H9 (cell line): ENCODE measurements around the gene CDH4. TPM values are rescaled to one million over a fixed set of nuclear protein-coding genes. Genes with fewer than 3 reads are reported as not detected.

ENCODE experiments used
- DNase-seq: peaks from one replicate; pipeline ENCODE4 v3.0.0-alpha.2; 2017
- H2AFZ ChIP-seq: one replicate; pipeline ENCODE4 v1.6.1; 2013; ENCODE audit warnings: mild to moderate bottlenecking, low read length, control low read depth, moderate library complexity
- H2AK5ac ChIP-seq: 2 replicates; pipeline ENCODE4 v1.6.1; 2013; ENCODE audit warnings: low read length, control low read depth, mixed read lengths; ENCODE audit not compliant: insufficient read length
- H2BK120ac ChIP-seq: one replicate; pipeline ENCODE4 v1.6.1; 2013; ENCODE audit warnings: low read depth, mild to moderate bottlenecking, low read length, control low read depth, inconsistent platforms; ENCODE audit not compliant: poor library complexity, severe bottlenecking
- H2BK12ac ChIP-seq: 2 replicates; pipeline ENCODE4 v1.6.1; 2013; ENCODE audit warnings: low read length, control low read depth, mixed read lengths, low read depth; ENCODE audit not compliant: insufficient read length
- H2BK15ac ChIP-seq: 2 replicates; pipeline ENCODE4 v1.6.1; 2013; ENCODE audit warnings: low read depth, low read length, control low read depth
- H2BK20ac ChIP-seq: one replicate; pipeline ENCODE4 v1.6.1; 2013; ENCODE audit warnings: low read depth, mild to moderate bottlenecking, low read length, control low read depth, inconsistent platforms; ENCODE audit not compliant: poor library complexity, severe bottlenecking
- H2BK5ac ChIP-seq: 2 replicates; pipeline ENCODE4 v1.6.1; 2013; ENCODE audit warnings: low read length, control low read depth, mixed read lengths; ENCODE audit not compliant: insufficient read length
- H3K14ac ChIP-seq: 2 replicates; pipeline ENCODE4 v1.6.1; 2013; ENCODE audit warnings: low read length, control low read depth; ENCODE audit not compliant: insufficient read depth
- H3K18ac ChIP-seq: 2 replicates; pipeline ENCODE4 v1.6.1; 2013; ENCODE audit warnings: low read depth, mild to moderate bottlenecking, mixed read lengths, low read length, control low read depth; ENCODE audit not compliant: insufficient read length
- H3K23ac ChIP-seq: 2 replicates; pipeline ENCODE4 v1.6.1; 2013; ENCODE audit warnings: low read length, control low read depth, mixed read lengths, low read depth; ENCODE audit not compliant: insufficient read length
- H3K23me2 ChIP-seq: 2 replicates; pipeline ENCODE4 v1.6.1; 2013; ENCODE audit warnings: low read depth, mild to moderate bottlenecking, mixed read lengths, low read length, control low read depth; ENCODE audit not compliant: insufficient read length, poor library complexity, severe bottlenecking
- H3K27ac ChIP-seq: 2 replicates; pipeline ENCODE4 v1.5.1; 2013; ENCODE audit warnings: low read length, control low read depth, mixed read lengths, low read depth; ENCODE audit not compliant: insufficient read length
- H3K27me3 ChIP-seq: 2 replicates; pipeline ENCODE4 v1.6.1; 2013; ENCODE audit warnings: low read length, control low read depth, inconsistent platforms; ENCODE audit not compliant: insufficient read depth
- H3K4ac ChIP-seq: 2 replicates; pipeline ENCODE4 v1.6.1; 2013; ENCODE audit warnings: low read depth, mild to moderate bottlenecking, control low read depth, inconsistent platforms, low read length, moderate library complexity
- H3K4me1 ChIP-seq: 2 replicates; pipeline ENCODE4 v1.6.1; 2013; ENCODE audit warnings: low read length, control low read depth, inconsistent platforms; ENCODE audit not compliant: insufficient read depth
- H3K4me2 ChIP-seq: 2 replicates; pipeline ENCODE4 v1.6.1; 2013; ENCODE audit warnings: low read length, control low read depth, mixed read lengths; ENCODE audit not compliant: insufficient read length, insufficient read depth
- H3K56ac ChIP-seq: 2 replicates; pipeline ENCODE4 v1.6.1; 2013; ENCODE audit warnings: low read depth, mild to moderate bottlenecking, mixed read lengths, low read length, control low read depth; ENCODE audit not compliant: insufficient read length
- H3K79me1 ChIP-seq: 2 replicates; pipeline ENCODE4 v1.6.1; 2013; ENCODE audit warnings: low read depth, mild to moderate bottlenecking, moderate library complexity, low read length, control low read depth, inconsistent platforms; ENCODE audit not compliant: insufficient read depth, poor library complexity, severe bottlenecking
- H3K79me2 ChIP-seq: 2 replicates; pipeline ENCODE4 v1.6.1; 2013; ENCODE audit warnings: low read length, control low read depth, inconsistent platforms; ENCODE audit not compliant: insufficient read depth
- H3K9ac ChIP-seq: 2 replicates; pipeline ENCODE4 v1.6.1; 2013; ENCODE audit warnings: low read length, control low read depth, mixed read lengths; ENCODE audit not compliant: insufficient read length; ENCODE audit errors: extremely low read depth
- H3K9me3 ChIP-seq: one replicate; pipeline ENCODE4 v1.6.1; 2013; ENCODE audit warnings: low read depth, low read length, inconsistent platforms; ENCODE audit not compliant: control insufficient read depth
- H3T11ph ChIP-seq: one replicate; pipeline ENCODE4 v1.6.1; 2013; ENCODE audit warnings: mild to moderate bottlenecking, low read length, control low read depth, inconsistent platforms
- H4K20me1 ChIP-seq: one replicate; pipeline ENCODE4 v1.6.1; 2013; ENCODE audit not compliant: control insufficient read depth, insufficient read length, insufficient read depth
- H4K5ac ChIP-seq: 2 replicates; pipeline ENCODE4 v1.6.1; 2013; ENCODE audit warnings: low read depth, mild to moderate bottlenecking, mixed read lengths, low read length, control low read depth; ENCODE audit not compliant: insufficient read length
- H4K8ac ChIP-seq: replicated peaks from 2 replicates; pipeline ENCODE4 v1.6.1; 2013; ENCODE audit warnings: low read length, control low read depth, mixed read lengths, low read depth; ENCODE audit not compliant: insufficient read length
- H4K91ac ChIP-seq: 2 replicates; pipeline ENCODE4 v1.6.1; 2013; ENCODE audit warnings: low read depth, mild to moderate bottlenecking, moderate library complexity, mixed read lengths, low read length, control low read depth; ENCODE audit not compliant: insufficient read length
- H3K27ac Mint-ChIP-seq, 3 experiments: 2 replicates in 2 of 3; 3 replicates in 1 of 3; pipeline ENCODE4 v1.8.0; 2020 to 2021; ENCODE audit warnings: mixed read lengths in 3 of 3, mild to moderate bottlenecking in 1 of 3, moderate library complexity in 1 of 3
- H3K27me3 Mint-ChIP-seq: 2 replicates; pipeline ENCODE4 v1.8.0; 2021; ENCODE audit warnings: low read depth, mild to moderate bottlenecking, moderate library complexity, mixed read lengths
- H3K36me3 Mint-ChIP-seq, 3 experiments: 2 replicates in 2 of 3; 3 replicates in 1 of 3; pipeline ENCODE4 v1.8.0; 2020 to 2021; ENCODE audit warnings: low read depth in 3 of 3, mixed read lengths in 3 of 3; ENCODE audit not compliant: insufficient read depth in 1 of 3
- H3K4me1 Mint-ChIP-seq, 2 experiments: 2 replicates each; pipeline ENCODE4 v1.8.0; 2020; ENCODE audit warnings: mixed read lengths in 2 of 2
- H3K4me3 Mint-ChIP-seq, 2 experiments: 2 replicates in 1 of 2; 3 replicates in 1 of 2; pipeline ENCODE4 v1.8.0; 2020 to 2021; ENCODE audit warnings: mild to moderate bottlenecking in 2 of 2, mixed read lengths in 2 of 2, moderate library complexity in 1 of 2
- H3K9me3 Mint-ChIP-seq, 2 experiments: 2 replicates in 1 of 2; 3 replicates in 1 of 2; pipeline ENCODE4 v1.8.0; 2020; ENCODE audit warnings: mild to moderate bottlenecking in 2 of 2, mixed read lengths in 2 of 2, moderate library complexity in 1 of 2
- WGBS: extraction: QIAGEN DNeasy Blood & Tissue Kit; methylation state at CpG from one replicate; pipeline ENCODE4 v1.1.7; 2013; ENCODE audit warnings: missing lambda C conversion rate, low lambda C conversion rate, mixed read lengths; ENCODE audit not compliant: insufficient read length; ENCODE audit errors: extremely low coverage; 5-methylcytosine and 5-hydroxymethylcytosine counted together
- total RNA-seq: library from RNA; stranded (reverse); gene quantifications from 2 replicates; pipeline ENCODE4 v1.2.1, GENCODE V29; 2021
- TF ChIP-seq, protein P1 (sequence below): fragments of 200-600 bp; sonication (generic); conservative IDR thresholded peaks from 3 replicates; pipeline ENCODE4 v1.8.0; 2021; ENCODE audit warnings: antibody characterized with exemption, mild to moderate bottlenecking

CDH4 gene
- total RNA-seq, 1 experiment from 2014 or later = 3.0 TPM

DNA sequence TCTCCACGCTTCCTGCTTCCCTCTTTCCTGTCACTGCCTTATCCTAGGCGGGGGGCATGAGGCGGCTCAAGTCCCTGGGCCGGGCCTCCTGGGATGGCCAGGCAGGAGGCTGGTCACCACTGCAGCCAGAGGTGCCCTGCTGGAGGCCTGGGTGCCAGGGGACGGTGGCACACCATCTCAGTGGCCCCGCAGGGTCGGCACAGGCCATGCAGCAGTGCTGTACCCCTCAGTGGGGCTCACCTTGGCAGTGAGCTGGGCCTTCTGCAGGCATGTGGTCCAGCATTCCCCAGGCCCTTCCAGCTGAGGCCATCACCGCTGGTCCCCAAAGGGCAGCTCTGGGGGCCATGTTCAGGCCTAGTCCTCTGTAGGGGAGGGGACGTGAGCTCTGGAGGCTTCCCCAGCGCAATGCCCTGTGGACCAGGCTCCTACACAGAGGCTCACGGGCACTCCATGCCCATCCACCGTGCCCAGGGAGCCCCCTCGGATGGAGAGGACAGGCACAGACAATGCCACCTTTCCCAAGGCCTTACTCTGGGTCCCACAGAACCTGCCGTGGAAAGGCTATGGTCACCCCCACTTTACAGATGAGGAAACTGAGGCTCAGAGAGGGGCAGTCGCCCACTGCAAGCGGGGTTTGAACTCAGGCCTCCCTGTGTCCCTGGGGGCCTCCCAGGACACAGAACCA lies 689.8 kb downstream of the CDH4 start:
- no peaks in the 10 kb centered on the region for H3K79me2 ChIP-seq
- H3K27me3 ChIP-seq = no peaks in the 10 kb centered on the region
- H3K14ac ChIP-seq = no peak overlapping the region
- TF ChIP-seq, protein P1, sequence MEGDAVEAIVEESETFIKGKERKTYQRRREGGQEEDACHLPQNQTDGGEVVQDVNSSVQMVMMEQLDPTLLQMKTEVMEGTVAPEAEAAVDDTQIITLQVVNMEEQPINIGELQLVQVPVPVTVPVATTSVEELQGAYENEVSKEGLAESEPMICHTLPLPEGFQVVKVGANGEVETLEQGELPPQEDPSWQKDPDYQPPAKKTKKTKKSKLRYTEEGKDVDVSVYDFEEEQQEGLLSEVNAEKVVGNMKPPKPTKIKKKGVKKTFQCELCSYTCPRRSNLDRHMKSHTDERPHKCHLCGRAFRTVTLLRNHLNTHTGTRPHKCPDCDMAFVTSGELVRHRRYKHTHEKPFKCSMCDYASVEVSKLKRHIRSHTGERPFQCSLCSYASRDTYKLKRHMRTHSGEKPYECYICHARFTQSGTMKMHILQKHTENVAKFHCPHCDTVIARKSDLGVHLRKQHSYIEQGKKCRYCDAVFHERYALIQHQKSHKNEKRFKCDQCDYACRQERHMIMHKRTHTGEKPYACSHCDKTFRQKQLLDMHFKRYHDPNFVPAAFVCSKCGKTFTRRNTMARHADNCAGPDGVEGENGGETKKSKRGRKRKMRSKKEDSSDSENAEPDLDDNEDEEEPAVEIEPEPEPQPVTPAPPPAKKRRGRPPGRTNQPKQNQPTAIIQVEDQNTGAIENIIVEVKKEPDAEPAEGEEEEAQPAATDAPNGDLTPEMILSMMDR = no peak
- Mint-ChIP-seq H3K36me3 (peaks cover 0 to 2% (median 2%) of the 10 kb centered on the region in 3 experiments; a peak in 3 of 7 replicates), H3K27me3 (no peaks in the 10 kb centered on the region), H3K9me3 (peaks cover 2 to 4% of the 10 kb centered on the region in 2 experiments; a peak in 2 of 5 replicates), H3K4me3 (no peak overlapping the region), H3K27ac (no peak overlapping the region), H3K4me1 (peaks cover 0 to 9% of the 10 kb centered on the region in 2 experiments; a peak in 2 of 4 replicates)
- H2BK120ac ChIP-seq = no peak overlapping the region
- no peak overlapping the region for H4K8ac ChIP-seq
- H4K91ac ChIP-seq = no peak overlapping the region
- no peak overlapping the region for H3K27ac ChIP-seq
- H4K20me1 ChIP-seq = no peaks in the 10 kb centered on the region
- no peak overlapping the region for H3K56ac ChIP-seq
- no peak overlapping the region for H2AFZ ChIP-seq
- H2BK15ac ChIP-seq = no peak overlapping the region
- H2BK5ac ChIP-seq = no peak overlapping the region
- WGBS = no CpG with 5 or more reads among the region's 16 CpGs
- no peak overlapping the region for H4K5ac ChIP-seq
- H2AK5ac ChIP-seq = no peak overlapping the region
- no peak for DNase-seq
- no peaks in the 10 kb centered on the region for H3K79me1 ChIP-seq
- H2BK12ac ChIP-seq = no peak overlapping the region
- H3K23me2 ChIP-seq = no peaks in the 10 kb centered on the region
- H3K23ac ChIP-seq = no peak overlapping the region
- H2BK20ac ChIP-seq = no peak overlapping the region
- H3K9ac ChIP-seq = no peak overlapping the region
- H3K9me3 ChIP-seq = no peaks in the 10 kb centered on the region
- no peak overlapping the region for H3K4ac ChIP-seq
- no peak overlapping the region for H3K4me2 ChIP-seq
- no peaks in the 10 kb centered on the region for H3K4me1 ChIP-seq
- no peak overlapping the region for H3K18ac ChIP-seq
- H3T11ph ChIP-seq = no peak overlapping the region
